K562 (cell line): ENCODE results near the gene SDHC. TPM values are rescaled to one million over a fixed set of nuclear protein-coding genes. Genes with fewer than 3 reads are reported as not detected.

ENCODE experiments used
- ASH1L ChIP-seq: fragments of 450-650 bp; IDR thresholded peaks from 2 replicates; pipeline ENCODE4 v1.6.1; 2018; ENCODE audit warnings: borderline replicate concordance, mild to moderate bottlenecking, low read depth; ENCODE audit not compliant: partially characterized antibody
- CHD4 ChIP-seq: fragments of 200-600 bp; sonication (generic); IDR thresholded peaks from 3 replicates; pipeline ENCODE4 v1.6.1; 2012; ENCODE audit warnings: low read depth, mild to moderate bottlenecking, mixed read lengths, low read length, inconsistent platforms; ENCODE audit not compliant: insufficient read depth, insufficient replicate concordance, poor library complexity, severe bottlenecking
- FOXJ3 ChIP-seq: sonication (generic); formaldehyde crosslinking; IDR thresholded peaks from 2 replicates; pipeline ENCODE4 v1.4.0; 2020; ENCODE audit warnings: mild to moderate bottlenecking, missing genetic modification reagents
- GATA2 ChIP-seq: sonication (generic); formaldehyde crosslinking; IDR thresholded peaks from 2 replicates; pipeline ENCODE4 v1.4.0; 2020; ENCODE audit warnings: mild to moderate bottlenecking, missing genetic modification reagents
- GATAD2A ChIP-seq: fragments of 450-650 bp; IDR thresholded peaks from 2 replicates; pipeline ENCODE4 v1.6.1; 2017
- HMG20A ChIP-seq: fragments of 450-650 bp; formaldehyde crosslinking; conservative IDR thresholded peaks from 2 replicates; pipeline ENCODE4 v1.4.0; 2020; ENCODE audit warnings: mild to moderate bottlenecking, mixed read lengths
- KLF13 ChIP-seq: fragments of 450-650 bp; IDR thresholded peaks from 2 replicates; pipeline ENCODE4 v1.6.1; 2016; ENCODE audit warnings: missing genetic modification characterization, low read depth, mild to moderate bottlenecking, missing compliant biosample characterization, moderate library complexity, borderline replicate concordance
- MTA3 ChIP-seq: fragments of 450-650 bp; formaldehyde crosslinking; IDR thresholded peaks from 2 replicates; pipeline ENCODE4 v1.6.1; 2017; ENCODE audit warnings: mild to moderate bottlenecking, borderline replicate concordance
- MYBL2 ChIP-seq, 2 experiments: fragments of 450-650 bp in 1 of 2; sonication (generic) in 1 of 2; formaldehyde crosslinking in 1 of 2; IDR thresholded peaks; 2 replicates each; pipeline versions ENCODE4 v1.6.1 to v1.8.1; 2017 to 2022; ENCODE audit warnings: borderline replicate concordance in 1 of 2, inconsistent platforms in 1 of 2, low read depth in 1 of 2, mild to moderate bottlenecking in 1 of 2, missing genetic modification reagents in 1 of 2, moderate library complexity in 1 of 2
- NBN ChIP-seq: fragments of 450-650 bp; IDR thresholded peaks from 2 replicates; pipeline ENCODE4 v1.6.1; 2016; ENCODE audit warnings: low read depth, mild to moderate bottlenecking
- NFIC ChIP-seq: fragments of 450-650 bp; IDR thresholded peaks from 2 replicates; pipeline ENCODE4 v1.6.1; 2017; ENCODE audit warnings: mild to moderate bottlenecking, inconsistent platforms
- NR1H2 ChIP-seq: sonication (generic); formaldehyde crosslinking; IDR thresholded peaks from 2 replicates; pipeline ENCODE4 v1.4.0; 2020; ENCODE audit warnings: mild to moderate bottlenecking, missing genetic modification reagents
- NRF1 ChIP-seq, 2 experiments: fragments of 450-650 bp; IDR thresholded peaks in 1 of 2; conservative IDR thresholded peaks in 1 of 2; 2 replicates each; pipeline ENCODE4 v1.6.1; 2014; ENCODE audit warnings: mild to moderate bottlenecking in 2 of 2
- PHB ChIP-seq: fragments of 250-450 bp; sonication (Bioruptor Pico); IDR thresholded peaks from 2 replicates; pipeline ENCODE4 v1.5.0; 2021
- RBM22 ChIP-seq: fragments of 200-400 bp; formaldehyde crosslinking; IDR thresholded peaks from 2 replicates; pipeline ENCODE4 v1.6.1; 2018; ENCODE audit warnings: low read length, low read depth; ENCODE audit not compliant: poor library complexity, severe bottlenecking
- SMAD4 ChIP-seq: fragments of 250-450 bp; sonication (Bioruptor Pico); conservative IDR thresholded peaks from 2 replicates; pipeline ENCODE4 v1.8.0; 2021; ENCODE audit warnings: inconsistent platforms, mild to moderate bottlenecking, moderate library complexity
- SMARCB1 ChIP-seq: IDR thresholded peaks from 2 replicates; pipeline ENCODE4 v1.6.1; 2011; ENCODE audit warnings: improper control_type of control experiment, low read depth; ENCODE audit not compliant: insufficient read length
- TRIM28 ChIP-seq: fragments of 450-650 bp; IDR thresholded peaks from 2 replicates; pipeline ENCODE4 v1.6.1; 2017
- U2AF2 ChIP-seq: fragments of 200-400 bp; formaldehyde crosslinking; optimal IDR thresholded peaks from 2 replicates; pipeline ENCODE3; 2017; ENCODE audit warnings: low read depth, mild to moderate bottlenecking, low read length
- ZBTB17 ChIP-seq: fragments of 450-650 bp; formaldehyde crosslinking; IDR thresholded peaks from 2 replicates; pipeline ENCODE4 v1.4.0; 2020; ENCODE audit warnings: mild to moderate bottlenecking
- ZFPM2 ChIP-seq: fragments of 250-450 bp; sonication (Bioruptor Pico); IDR thresholded peaks from 2 replicates; pipeline ENCODE4 v1.5.1; 2022; ENCODE audit warnings: mild to moderate bottlenecking
- ZNF124 ChIP-seq: sonication (generic); formaldehyde crosslinking; IDR thresholded peaks from 2 replicates; pipeline ENCODE4 v1.8.1; 2022; ENCODE audit warnings: missing genetic modification reagents
- ZNF253 ChIP-seq: fragments of 250-450 bp; sonication (Bioruptor Pico); conservative IDR thresholded peaks from 2 replicates; pipeline ENCODE4 v1.6.1; 2021; ENCODE audit warnings: mild to moderate bottlenecking
- ZNF280B ChIP-seq: fragments of 250-450 bp; sonication (Bioruptor Pico); IDR thresholded peaks from 2 replicates; pipeline ENCODE4 v1.5.1; 2021; ENCODE audit warnings: mild to moderate bottlenecking
- ZNF79 ChIP-seq: fragments of 250-450 bp; sonication (Bioruptor Pico); IDR thresholded peaks from 2 replicates; pipeline ENCODE4 v1.4.0; 2020; ENCODE audit warnings: low read depth, mild to moderate bottlenecking, moderate library complexity
- polyA plus RNA-seq, 8 experiments: library from polyadenylated mRNA; depleted of rRNA in 4 of 8; stranded (reverse) in 5 of 8; unstranded in 3 of 8; fragments of >200 nt; fragmentation: Nextera tagmentation in 2 of 8; fragmentation: Illumina TruSeq in 1 of 8; extraction: Ambion mirVana in 2 of 8; extraction: Trizol in 1 of 8; gene quantifications; 2 replicates each; pipeline versions ENCODE4 v1.2.1 to v1.2.3, GENCODE V29; 2011 to 2014; ENCODE audit warnings: inconsistent platforms in 1 of 8, missing spikeins in 1 of 8
- total RNA-seq, 7 experiments: library from RNA; depleted of rRNA in 6 of 7; stranded (reverse); fragments of >200 nt in 6 of 7; fragmentation: Illumina TruSeq in 2 of 7; extraction: Trizol in 2 of 7; gene quantifications; 2 replicates each; pipeline versions ENCODE4 v1.2.1 to v1.2.3, GENCODE V29; 2011 to 2021; ENCODE audit warnings: low replicate concordance in 1 of 7
- TF ChIP-seq, protein P1 (sequence below), 2 experiments: fragments of 450-650 bp in 1 of 2; sonication (generic) in 1 of 2; formaldehyde crosslinking in 1 of 2; IDR thresholded peaks in 1 of 2; conservative IDR thresholded peaks in 1 of 2; 2 replicates each; pipeline versions ENCODE4 v1.6.1 to v1.8.1; 2016 to 2023; ENCODE audit warnings: mild to moderate bottlenecking in 2 of 2, moderate library complexity in 2 of 2, inconsistent platforms in 1 of 2, missing genetic modification reagents in 1 of 2
- TF ChIP-seq, protein P2 (sequence below): fragments of 250-450 bp; sonication (Bioruptor Pico); IDR thresholded peaks from 2 replicates; pipeline ENCODE4 v1.4.0; 2020

The SDHC gene
- total and polyA plus RNA-seq, 9 of the 15 experiments (the other 6 are each of a cell fraction or from before 2014, with no cell fraction given) = 7.7 to 309 (median 174) TPM

GRCh38 chr1:161307230-161307768 lies 6.9 kb upstream of the SDHC start (continued):
- no peak for TF ChIP-seq NRF1 (conservative IDR thresholded peaks at IDR 0.05 in 1 of 2, IDR thresholded peaks at IDR 0.05 in 1 of 2)
- no peak for TF ChIP-seq ZNF124 (CRISPR knock-in tag)
- no peak for TF ChIP-seq MYBL2 (IDR thresholded peaks at IDR 0.05; ENCODE audit: low read depth)
- no peak for TF ChIP-seq MYBL2 (CRISPR knock-in tag; IDR thresholded peaks at IDR 0.05; ENCODE audit: borderline replicate concordance)
- no peak for TF ChIP-seq TRIM28
- TF ChIP-seq NFIC = no peak
- TF ChIP-seq ZNF253 (CRISPR knock-in tag) = no peak
- TF ChIP-seq PHB (CRISPR knock-in tag) = no peak
- TF ChIP-seq ZBTB17 = peak; percentile 57; the same call in 1 of the 2 replicates
- no peak for TF ChIP-seq ZFPM2
- TF ChIP-seq, protein P1, sequence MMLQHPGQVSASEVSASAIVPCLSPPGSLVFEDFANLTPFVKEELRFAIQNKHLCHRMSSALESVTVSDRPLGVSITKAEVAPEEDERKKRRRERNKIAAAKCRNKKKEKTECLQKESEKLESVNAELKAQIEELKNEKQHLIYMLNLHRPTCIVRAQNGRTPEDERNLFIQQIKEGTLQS (IDR thresholded peaks at IDR 0.05) = peak; percentile 73
- TF ChIP-seq, protein P1 (CRISPR knock-in tag; conservative IDR thresholded peaks at IDR 0.05) = no peak
- TF ChIP-seq NBN = no peak
- no peak for TF ChIP-seq GATA2 (CRISPR knock-in tag)
- TF ChIP-seq KLF13 (tag) = no peak
- no peak for TF ChIP-seq CHD4
- TF ChIP-seq ZNF79 (CRISPR knock-in tag) = no peak
- peak; percentile 74 for TF ChIP-seq SMARCB1
- peak; percentile 55; the same call in 1 of the 2 replicates for TF ChIP-seq MTA3
- TF ChIP-seq GATAD2A = 0 out of 2 replicates have a peak, but pooled peaks have one; percentile 43
- no peak for TF ChIP-seq ZNF280B (CRISPR knock-in tag)
- TF ChIP-seq U2AF2 = no peak
- no peak for TF ChIP-seq RBM22
- no peak for TF ChIP-seq ASH1L
- peak; percentile 72; the same call in 1 of the 2 replicates for TF ChIP-seq SMAD4
- TF ChIP-seq HMG20A = no peak
- no peak for TF ChIP-seq NR1H2 (CRISPR knock-in tag)
- no peak for TF ChIP-seq FOXJ3 (CRISPR knock-in tag)
- TF ChIP-seq, protein P2, sequence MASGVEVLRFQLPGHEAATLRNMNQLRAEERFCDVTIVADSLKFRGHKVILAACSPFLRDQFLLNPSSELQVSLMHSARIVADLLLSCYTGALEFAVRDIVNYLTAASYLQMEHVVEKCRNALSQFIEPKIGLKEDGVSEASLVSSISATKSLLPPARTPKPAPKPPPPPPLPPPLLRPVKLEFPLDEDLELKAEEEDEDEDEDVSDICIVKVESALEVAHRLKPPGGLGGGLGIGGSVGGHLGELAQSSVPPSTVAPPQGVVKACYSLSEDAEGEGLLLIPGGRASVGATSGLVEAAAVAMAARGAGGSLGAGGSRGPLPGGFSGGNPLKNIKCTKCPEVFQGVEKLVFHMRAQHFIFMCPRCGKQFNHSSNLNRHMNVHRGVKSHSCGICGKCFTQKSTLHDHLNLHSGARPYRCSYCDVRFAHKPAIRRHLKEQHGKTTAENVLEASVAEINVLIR (CRISPR knock-in tag) = no peak
